Ovary (tissue), 3 donors: ENCODE data around the gene TAF4.

Experiments
- EP300 ChIP-seq: sonication (generic); formaldehyde crosslinking; IDR thresholded peaks from one replicate; pipeline ENCODE4 v1.6.1; 2017; ENCODE audit warnings: antibody characterized with exemption
- POLR2A ChIP-seq: fragments of 450-650 bp; IDR thresholded peaks from one replicate; pipeline ENCODE4 v1.6.1; 2017; ENCODE audit warnings: antibody characterized with exemption, mild to moderate bottlenecking, moderate library complexity
- TF ChIP-seq, protein P1 (sequence below), 3 donors: fragments of 450-650 bp in 2 of 3; fragments of 200-600 bp in 1 of 3; IDR thresholded peaks; one replicate each; pipeline versions ENCODE4 v1.5.1 to v1.8.0; 2016 to 2022; ENCODE audit warnings: antibody characterized with exemption in 3 of 3, mild to moderate bottlenecking in 1 of 3
- donor health status: DM: no; HTN: no; CAD: no.

DNA sequence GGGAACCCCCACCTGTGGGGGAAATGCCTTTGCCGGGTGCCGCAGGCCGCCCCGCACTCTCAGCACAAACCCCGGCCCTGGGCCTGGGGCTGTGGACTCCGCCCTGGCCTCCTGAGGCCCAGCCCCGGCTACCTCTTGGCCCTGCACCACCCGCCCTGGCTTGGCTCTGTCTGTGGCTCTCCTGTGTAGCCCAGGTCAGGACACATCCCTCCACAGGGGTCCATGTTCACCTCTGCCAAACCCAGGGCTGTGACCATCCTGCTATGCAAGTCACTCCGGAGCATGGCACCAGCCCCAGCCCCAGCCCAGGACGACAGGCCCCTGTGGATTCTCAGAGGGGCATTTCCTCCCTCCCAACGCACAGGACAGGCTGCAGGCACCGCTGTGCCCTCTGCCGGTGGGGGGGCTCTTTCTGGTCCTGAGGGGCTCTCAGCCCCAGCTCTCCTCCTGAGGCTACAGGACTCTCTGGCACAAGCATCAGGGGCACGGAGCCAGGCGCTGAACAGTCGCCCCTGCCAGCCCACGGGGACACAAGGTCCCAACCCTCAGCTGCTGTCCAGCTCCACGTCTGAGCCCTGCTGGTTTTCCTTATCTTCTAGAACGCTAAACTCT is 45.7 kb downstream of the TAF4 start:
- TF ChIP-seq POLR2A (no peak), EP300 (no peak)
- TF ChIP-seq, protein P1, sequence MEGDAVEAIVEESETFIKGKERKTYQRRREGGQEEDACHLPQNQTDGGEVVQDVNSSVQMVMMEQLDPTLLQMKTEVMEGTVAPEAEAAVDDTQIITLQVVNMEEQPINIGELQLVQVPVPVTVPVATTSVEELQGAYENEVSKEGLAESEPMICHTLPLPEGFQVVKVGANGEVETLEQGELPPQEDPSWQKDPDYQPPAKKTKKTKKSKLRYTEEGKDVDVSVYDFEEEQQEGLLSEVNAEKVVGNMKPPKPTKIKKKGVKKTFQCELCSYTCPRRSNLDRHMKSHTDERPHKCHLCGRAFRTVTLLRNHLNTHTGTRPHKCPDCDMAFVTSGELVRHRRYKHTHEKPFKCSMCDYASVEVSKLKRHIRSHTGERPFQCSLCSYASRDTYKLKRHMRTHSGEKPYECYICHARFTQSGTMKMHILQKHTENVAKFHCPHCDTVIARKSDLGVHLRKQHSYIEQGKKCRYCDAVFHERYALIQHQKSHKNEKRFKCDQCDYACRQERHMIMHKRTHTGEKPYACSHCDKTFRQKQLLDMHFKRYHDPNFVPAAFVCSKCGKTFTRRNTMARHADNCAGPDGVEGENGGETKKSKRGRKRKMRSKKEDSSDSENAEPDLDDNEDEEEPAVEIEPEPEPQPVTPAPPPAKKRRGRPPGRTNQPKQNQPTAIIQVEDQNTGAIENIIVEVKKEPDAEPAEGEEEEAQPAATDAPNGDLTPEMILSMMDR (IDR thresholded peaks at IDR 0.05): no peak
